ENCODE data around the gene CRB2.

- no peak for TF ChIP-seq CTCF (conservative IDR thresholded peaks at IDR 0.05)
- no peak for TF ChIP-seq ZFX (IDR thresholded peaks at IDR 0.05)
Observed at GRCh38 chr9:123323196-123324013, 32.6 kb upstream of the CRB2 start.

Data from C4-2B (cell line).